Activated B cell treated with CpG ODN at 0.5 μM for 24 hours (primary cell): ENCODE data around the gene PIKFYVE. TPM values are rescaled to one million over a fixed set of nuclear protein-coding genes. Genes with fewer than 3 reads are reported as not detected.
A peak's percentile ranks its signal among the peaks of the same experiment; 100 is the strongest.

Experiments used
- ATAC-seq: fragments of 200-7000 bp; cut with Tn5 transposase; one replicate; pipeline ENCODE4 v1.10.0; 2021; ENCODE audit warnings: low read depth, mild to moderate bottlenecking, moderate library complexity
- CTCF ChIA-PET: fragments of 350-600 bp; sonication (Branson Sonifier 250); formaldehyde crosslinking; loops from one replicate; lab custom pipeline; 2021; ENCODE audit warnings: antibody characterized with exemption; lab: Charles Lee
- POLR2A ChIA-PET: fragments of 350-600 bp; sonication (Branson Sonifier 250); formaldehyde crosslinking; loops from one replicate; lab custom pipeline; 2021; ENCODE audit warnings: antibody characterized with exemption; lab: Charles Lee
- DNase-seq: peaks from one replicate; pipeline ENCODE4 v3.0.0; 2022
- H3K27ac Mint-ChIP-seq: one replicate; pipeline ENCODE4 v1.8.0; 2020; ENCODE audit warnings: mixed read lengths
- H3K27me3 Mint-ChIP-seq: one replicate; pipeline ENCODE4 v1.8.0; 2021; ENCODE audit warnings: mixed read lengths
- H3K36me3 Mint-ChIP-seq: one replicate; pipeline ENCODE4 v1.8.0; 2021; ENCODE audit warnings: low read depth, mixed read lengths
- H3K4me1 Mint-ChIP-seq: one replicate; pipeline ENCODE4 v1.8.0; 2021; ENCODE audit warnings: mixed read lengths
- H3K4me3 Mint-ChIP-seq: one replicate; pipeline ENCODE4 v1.8.0; 2020; ENCODE audit warnings: mild to moderate bottlenecking, mixed read lengths
- H3K9me3 Mint-ChIP-seq: one replicate; pipeline ENCODE4 v1.8.0; 2020; ENCODE audit warnings: mixed read lengths
- intact Hi-C: fragments of 100-400 bp; cut with micrococcal nuclease; formaldehyde crosslinking; loops from one replicate; pipeline ENCODE4 v1.15.1; 2024
- total RNA-seq: library from RNA; stranded (reverse); gene quantifications from 2 replicates; pipeline ENCODE4 v1.2.3, GENCODE V29; 2022
- TF ChIP-seq, protein P1 (sequence below): fragments of 200-600 bp; IDR thresholded peaks from one replicate; pipeline ENCODE4 v1.8.0; 2022; ENCODE audit warnings: antibody characterized with exemption, mild to moderate bottlenecking

PIKFYVE gene
- total RNA-seq, 1 donor from 2014 or later: 106 TPM

DNA sequence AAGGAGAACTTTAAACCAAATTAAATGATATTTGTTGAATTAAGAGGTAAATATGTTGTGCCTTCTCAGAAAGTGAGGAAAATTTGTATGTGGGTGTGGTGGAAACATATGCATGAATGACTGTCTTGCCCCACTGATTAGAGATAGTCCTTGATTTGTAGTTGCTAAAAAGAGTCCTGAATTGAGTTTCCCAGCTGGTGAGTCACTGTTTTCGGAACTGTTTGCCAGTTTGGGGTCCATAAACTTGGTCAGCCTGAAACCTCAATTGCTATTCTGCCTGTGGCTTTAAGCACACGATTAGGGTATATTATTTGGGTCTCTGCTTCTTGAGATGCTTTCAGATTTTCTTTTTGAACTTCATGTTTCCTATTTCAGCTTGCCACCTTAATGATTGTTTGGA lies 53.3 kb downstream of the PIKFYVE start:
- no peak for DNase-seq
- Mint-ChIP-seq H3K9me3 (no peaks in the 10 kb centered on the region), H3K27ac (peak overlapping the region; percentile 78), H3K4me3 (peak overlapping the region; percentile 64), H3K36me3 (peaks cover 77% of the 10 kb centered on the region), H3K4me1 (peaks cover 80% of the 10 kb centered on the region), H3K27me3 (no peaks in the 10 kb centered on the region)
- ChIA-PET CTCF (interaction anchor here (0.9 kb wide), 1 partner anchor 66 kb away, joined by 3 read pairs; no protein-coding TSS in a partner anchor), POLR2A (interaction anchor here (1.0 to 4.1 kb wide), 5 partner anchors 7 to 67 kb away, joined by 3 to 45 read pairs (median 4); partner anchors contain the start of gene PIKFYVE)
- intact Hi-C loops: loop anchor here (5.0 kb wide), 1 partner anchor 1552 kb away; the partner anchor contains the start of genes FASTKD2 and MDH1B
- TF ChIP-seq, protein P1, sequence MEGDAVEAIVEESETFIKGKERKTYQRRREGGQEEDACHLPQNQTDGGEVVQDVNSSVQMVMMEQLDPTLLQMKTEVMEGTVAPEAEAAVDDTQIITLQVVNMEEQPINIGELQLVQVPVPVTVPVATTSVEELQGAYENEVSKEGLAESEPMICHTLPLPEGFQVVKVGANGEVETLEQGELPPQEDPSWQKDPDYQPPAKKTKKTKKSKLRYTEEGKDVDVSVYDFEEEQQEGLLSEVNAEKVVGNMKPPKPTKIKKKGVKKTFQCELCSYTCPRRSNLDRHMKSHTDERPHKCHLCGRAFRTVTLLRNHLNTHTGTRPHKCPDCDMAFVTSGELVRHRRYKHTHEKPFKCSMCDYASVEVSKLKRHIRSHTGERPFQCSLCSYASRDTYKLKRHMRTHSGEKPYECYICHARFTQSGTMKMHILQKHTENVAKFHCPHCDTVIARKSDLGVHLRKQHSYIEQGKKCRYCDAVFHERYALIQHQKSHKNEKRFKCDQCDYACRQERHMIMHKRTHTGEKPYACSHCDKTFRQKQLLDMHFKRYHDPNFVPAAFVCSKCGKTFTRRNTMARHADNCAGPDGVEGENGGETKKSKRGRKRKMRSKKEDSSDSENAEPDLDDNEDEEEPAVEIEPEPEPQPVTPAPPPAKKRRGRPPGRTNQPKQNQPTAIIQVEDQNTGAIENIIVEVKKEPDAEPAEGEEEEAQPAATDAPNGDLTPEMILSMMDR: no peak
- ATAC-seq: peak; percentile 14

GRCh38 chr2:208320686-208321085 lies 54.6 kb downstream of the PIKFYVE start:
- ChIA-PET POLR2A (interaction anchor here (0.7 to 4.1 kb wide), 9 partner anchors 9 to 791 kb away, joined by 3 to 45 read pairs (median 3); partner anchors contain the start of genes CREB1, IDH1 and PIKFYVE), CTCF (interaction anchor here (0.8 to 3.2 kb wide), 4 partner anchors 9 to 145 kb away, joined by 3 to 20 read pairs (median 7); partner anchors contain the start of genes IDH1 and PIKFYVE)
- ATAC-seq (peak; percentile 82), DNase-seq (no peak)
- Mint-ChIP-seq H3K27ac (peak overlapping the region; percentile 74), H3K36me3 (peaks cover 80% of the 10 kb centered on the region), H3K4me1 (peaks cover 70% of the 10 kb centered on the region), H3K27me3 (no peaks in the 10 kb centered on the region), H3K9me3 (no peaks in the 10 kb centered on the region), H3K4me3 (peak overlapping the region; percentile 62)
- TF ChIP-seq, protein P1: no peak
- intact Hi-C loops: loop anchor here (1.0 to 5.0 kb wide), 5 partner anchors 9 to 146 kb away; no protein-coding TSS in a partner anchor

DNA sequence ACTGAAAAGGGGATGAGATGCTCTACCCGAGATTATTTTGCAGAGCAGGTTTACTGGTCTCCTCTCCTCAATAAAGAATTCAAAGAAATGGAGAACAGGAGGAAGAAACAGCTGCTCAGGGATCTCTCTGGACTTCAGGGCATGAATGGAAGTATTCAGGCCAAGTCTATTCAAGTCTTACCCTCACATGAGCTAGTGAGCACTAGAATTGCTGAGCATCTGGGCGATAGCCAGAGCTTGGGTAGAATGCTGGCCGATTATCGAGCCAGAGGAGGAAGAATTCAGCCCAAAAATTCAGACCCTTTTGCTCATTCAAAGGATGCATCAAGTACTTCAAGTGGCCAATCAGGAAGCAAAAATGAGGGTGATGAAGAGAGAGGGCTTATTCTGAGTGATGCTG lies 60.0 kb downstream of the PIKFYVE start:
- no peak for ATAC-seq
- intact Hi-C loops: no loop called here
- Mint-ChIP-seq H3K27ac (no peak overlapping the region), H3K9me3 (no peaks in the 10 kb centered on the region), H3K27me3 (no peaks in the 10 kb centered on the region), H3K4me3 (no peak overlapping the region), H3K36me3 (peaks cover 88% of the 10 kb centered on the region), H3K4me1 (peaks cover 48% of the 10 kb centered on the region)
- ChIA-PET CTCF (interaction anchor here (1.9 kb wide), 1 partner anchor 11 kb away, joined by 5 read pairs; no protein-coding TSS in a partner anchor), POLR2A (interaction anchor here (0.9 kb wide), 1 partner anchor 60 kb away, joined by 3 read pairs; the partner anchor contains the start of gene PIKFYVE)
- TF ChIP-seq, protein P1: no peak
- no peak for DNase-seq

DNA sequence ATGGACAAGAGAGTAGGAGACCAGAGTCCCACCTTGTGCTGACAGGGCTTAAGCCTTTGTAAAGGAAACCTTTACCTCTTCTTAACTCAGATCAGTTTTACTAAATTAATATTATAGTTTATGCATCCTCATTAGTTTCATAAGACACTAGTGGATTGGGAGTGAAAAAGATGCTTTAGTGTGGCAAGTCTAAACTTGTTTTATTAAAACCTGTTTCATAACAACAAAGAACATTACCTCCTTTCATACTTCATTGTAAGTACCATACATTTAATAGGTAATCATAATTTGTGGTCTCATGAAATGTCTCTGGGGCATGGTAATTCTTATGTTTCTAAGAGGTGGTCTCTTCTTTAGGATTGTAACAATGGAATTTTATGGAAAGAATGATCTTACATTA lies 63.4 kb downstream of the PIKFYVE start:
- Mint-ChIP-seq H3K27me3 (no peaks in the 10 kb centered on the region), H3K4me1 (peaks cover 27% of the 10 kb centered on the region), H3K36me3 (peaks cover 88% of the 10 kb centered on the region), H3K9me3 (no peaks in the 10 kb centered on the region), H3K27ac (no peak overlapping the region), H3K4me3 (no peak overlapping the region)
- ATAC-seq (no peak), DNase-seq (no peak)
- TF ChIP-seq, protein P1: no peak
- ChIA-PET CTCF (no interaction called here), POLR2A (interaction anchor here (0.5 kb wide), 1 partner anchor 61 kb away, joined by 4 read pairs; no protein-coding TSS in a partner anchor)
- intact Hi-C loops: no loop called here

DNA sequence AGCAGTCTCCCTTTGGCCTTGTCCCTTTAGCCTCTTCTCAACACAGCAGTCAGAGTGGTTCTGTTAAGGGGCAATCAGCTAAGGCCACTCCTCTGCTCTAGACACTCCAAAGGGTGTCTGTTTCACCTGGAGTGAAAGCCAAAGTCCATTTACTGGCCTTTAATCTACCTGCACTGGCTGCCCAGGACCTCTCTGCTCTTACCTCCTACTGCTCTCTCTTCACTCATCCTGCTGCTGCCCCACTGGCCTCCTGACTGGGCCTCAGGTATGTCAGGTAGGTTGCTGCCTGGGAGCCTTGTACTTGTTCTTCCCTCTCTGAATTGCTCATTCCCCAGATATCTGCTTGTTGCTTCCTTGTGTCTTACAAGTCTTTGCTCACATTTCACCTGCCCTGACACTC lies 68.2 kb downstream of the PIKFYVE start:
- H3K27me3 Mint-ChIP-seq: no peaks in the 10 kb centered on the region
- TF ChIP-seq, protein P1: no peak
- POLR2A ChIA-PET: no interaction called here
- H3K9me3 Mint-ChIP-seq: no peaks in the 10 kb centered on the region
- intact Hi-C loops: no loop called here
- peaks cover 79% of the 10 kb centered on the region for H3K36me3 Mint-ChIP-seq
- peaks cover 6% of the 10 kb centered on the region for H3K4me1 Mint-ChIP-seq
- CTCF ChIA-PET: interaction anchor here (1.3 kb wide), 1 partner anchor 80 kb away, joined by 4 read pairs; no protein-coding TSS in a partner anchor
- ATAC-seq: no peak
- DNase-seq: no peak
- no peak overlapping the region for H3K4me3 Mint-ChIP-seq
- no peak overlapping the region for H3K27ac Mint-ChIP-seq
